NCI-H2196 (cell line): ENCODE measurements around the gene GCNT1.
"Not testable (repeated sequence)": the region's sequence is repeated elsewhere in the genome, so short reads cannot be mapped to it uniquely, and the experiment has no call there.

Source experiments
- DNase-seq: peaks from one replicate; lab custom pipeline; 2025; ENCODE audit not compliant: unreplicated experiment; lab: John Stamatoyannopoulos, UW

The GCNT1 gene

GRCh38 chr9:76441551-76442322 is 17.2 kb upstream of the GCNT1 start:
- DNase-seq: no peak

GRCh38 chr9:76443887-76444286 is 15.1 kb upstream of the GCNT1 start:
- no peak for DNase-seq

- DNase-seq: no peak
Observed at GRCh38 chr9:76444322-76444929, 14.6 kb upstream of the GCNT1 start.

GRCh38 chr9:76445976-76446375 is 13.0 kb upstream of the GCNT1 start:
- no peak for DNase-seq

GRCh38 chr9:76448501-76448900 is 10.5 kb upstream of the GCNT1 start:
- DNase-seq: no peak

GRCh38 chr9:76451234-76451633 is 7.7 kb upstream of the GCNT1 start:
- no peak for DNase-seq

GRCh38 chr9:76452839-76453238 is 6.1 kb upstream of the GCNT1 start:
- no peak for DNase-seq

- no peak for DNase-seq
Observed at GRCh38 chr9:76453785-76454184, 5.2 kb upstream of the GCNT1 start.

GRCh38 chr9:76454311-76454710 is 4.7 kb upstream of the GCNT1 start:
- DNase-seq: no peak

- DNase-seq: peak; percentile 83
Observed at GRCh38 chr9:76456202-76456926, 2.6 kb upstream of the GCNT1 start.

GRCh38 chr9:76459694-76460635 is 983 bp downstream of the GCNT1 start:
- DNase-seq: peak; percentile 46

- DNase-seq: no peak
Observed at GRCh38 chr9:76462126-76462525, 3.1 kb downstream of the GCNT1 start.

GRCh38 chr9:76463211-76463610 is 4.2 kb downstream of the GCNT1 start:
- no peak for DNase-seq

- no peak for DNase-seq
Observed at GRCh38 chr9:76464706-76465105, 5.7 kb downstream of the GCNT1 start.

GRCh38 chr9:76465442-76466298 is 6.7 kb downstream of the GCNT1 start:
- no peak for DNase-seq

GRCh38 chr9:76466299-76466605 is 7.3 kb downstream of the GCNT1 start:
- no peak for DNase-seq

GRCh38 chr9:76474419-76474818 is 15.4 kb downstream of the GCNT1 start:
- DNase-seq: no peak

- DNase-seq: no peak
Observed at GRCh38 chr9:76475686-76476085, 16.7 kb downstream of the GCNT1 start.

- DNase-seq: not testable (repeated sequence)
Observed at GRCh38 chr9:76477818-76478217, 18.8 kb downstream of the GCNT1 start.

- no peak for DNase-seq
Observed at GRCh38 chr9:76478226-76478625, 19.2 kb downstream of the GCNT1 start.
